HEK293 (cell line): ENCODE results near the gene SCNN1A.
A peak's percentile ranks its signal among the peaks of the same experiment; 100 is the strongest.

Source experiments
- GFI1B ChIP-seq: fragments of 450-650 bp; formaldehyde crosslinking; IDR thresholded peaks from 2 replicates; pipeline ENCODE4 v1.5.1; 2016; ENCODE audit warnings: missing biosample characterization, missing genetic modification characterization
- GLI2 ChIP-seq: fragments of 450-650 bp; formaldehyde crosslinking; IDR thresholded peaks from 2 replicates; pipeline ENCODE4; 2017; ENCODE audit warnings: missing biosample characterization, missing genetic modification characterization, low read depth, borderline replicate concordance
- SCRT1 ChIP-seq: fragments of 450-650 bp; formaldehyde crosslinking; IDR thresholded peaks from 2 replicates; pipeline ENCODE4 v1.5.1; 2016; ENCODE audit warnings: missing biosample characterization, missing genetic modification characterization, borderline replicate concordance
- TRIM28 ChIP-seq: IDR thresholded peaks from 2 replicates; pipeline ENCODE4 v1.6.1; 2011; ENCODE audit warnings: low read length, control low read depth, borderline replicate concordance
- ZIC2 ChIP-seq: fragments of 450-650 bp; formaldehyde crosslinking; IDR thresholded peaks from 2 replicates; pipeline ENCODE4 v1.5.1; 2016; ENCODE audit warnings: missing biosample characterization, missing genetic modification characterization
- ZNF10 ChIP-seq: fragments of 450-650 bp; formaldehyde crosslinking; IDR thresholded peaks from 2 replicates; pipeline ENCODE4 v1.5.1; 2017; ENCODE audit warnings: missing biosample characterization, missing genetic modification characterization
- ZNF18 ChIP-seq: fragments of 450-650 bp; formaldehyde crosslinking; IDR thresholded peaks from 2 replicates; pipeline ENCODE4 v1.5.1; 2016; ENCODE audit warnings: missing biosample characterization, missing genetic modification characterization
- ZNF2 ChIP-seq: fragments of 450-650 bp; formaldehyde crosslinking; IDR thresholded peaks from 2 replicates; pipeline ENCODE4 v1.5.1; 2016; ENCODE audit warnings: missing biosample characterization, missing genetic modification characterization
- ZNF24 ChIP-seq: fragments of 450-650 bp; formaldehyde crosslinking; IDR thresholded peaks from 2 replicates; pipeline ENCODE4 v1.5.1; 2016; ENCODE audit warnings: missing biosample characterization, missing genetic modification characterization
- ZNF354C ChIP-seq: fragments of 450-650 bp; formaldehyde crosslinking; IDR thresholded peaks from 2 replicates; pipeline ENCODE4 v1.5.1; 2016; ENCODE audit warnings: missing biosample characterization, missing genetic modification characterization, low read depth, borderline replicate concordance
- ZNF366 ChIP-seq: fragments of 450-650 bp; formaldehyde crosslinking; conservative IDR thresholded peaks from 2 replicates; pipeline ENCODE4 v1.5.1; 2016; ENCODE audit warnings: missing biosample characterization, missing genetic modification characterization
- ZNF394 ChIP-seq: fragments of 450-650 bp; formaldehyde crosslinking; IDR thresholded peaks from 2 replicates; pipeline ENCODE4 v1.5.1; 2016; ENCODE audit warnings: missing biosample characterization, missing genetic modification characterization, mild to moderate bottlenecking, moderate library complexity, borderline replicate concordance
- ZNF48 ChIP-seq: fragments of 450-650 bp; formaldehyde crosslinking; IDR thresholded peaks from 2 replicates; pipeline ENCODE4 v1.5.1; 2016; ENCODE audit warnings: missing biosample characterization, missing genetic modification characterization
- ZNF561 ChIP-seq: fragments of 450-650 bp; IDR thresholded peaks from 2 replicates; pipeline ENCODE4 v1.5.1; 2018; ENCODE audit warnings: missing biosample characterization, missing genetic modification characterization, borderline replicate concordance
- ZNF654 ChIP-seq: fragments of 450-650 bp; formaldehyde crosslinking; IDR thresholded peaks from 2 replicates; pipeline ENCODE4 v1.5.1; 2016; ENCODE audit warnings: low read depth, missing biosample characterization, missing genetic modification characterization
- ZNF677 ChIP-seq: fragments of 450-650 bp; IDR thresholded peaks from 2 replicates; pipeline ENCODE4 v1.5.0; 2018; ENCODE audit warnings: missing biosample characterization, mild to moderate bottlenecking, missing genetic modification characterization, moderate library complexity
- ZSCAN30 ChIP-seq: fragments of 450-650 bp; IDR thresholded peaks from 2 replicates; pipeline ENCODE4 v1.5.1; 2018; ENCODE audit warnings: missing biosample characterization, mild to moderate bottlenecking, missing genetic modification characterization, moderate library complexity
- TF ChIP-seq, protein P1 (sequence below): fragments of 450-650 bp; formaldehyde crosslinking; IDR thresholded peaks from 2 replicates; pipeline ENCODE4 v1.5.1; 2016; ENCODE audit warnings: missing biosample characterization, missing genetic modification characterization, borderline replicate concordance
- TF ChIP-seq, protein P2 (sequence below): fragments of 450-650 bp; formaldehyde crosslinking; IDR thresholded peaks from 2 replicates; pipeline ENCODE4 v1.5.1; 2016; ENCODE audit warnings: missing biosample characterization, missing genetic modification characterization
- TF ChIP-seq, protein P3 (sequence below): fragments of 450-650 bp; formaldehyde crosslinking; IDR thresholded peaks from 2 replicates; pipeline ENCODE4 v1.5.1; 2016; ENCODE audit warnings: missing biosample characterization, missing genetic modification characterization
- TF ChIP-seq, protein P4 (sequence below): fragments of 450-650 bp; formaldehyde crosslinking; IDR thresholded peaks from 2 replicates; pipeline ENCODE4 v1.5.1; 2017; ENCODE audit warnings: missing biosample characterization, missing genetic modification characterization

SCNN1A gene

DNA sequence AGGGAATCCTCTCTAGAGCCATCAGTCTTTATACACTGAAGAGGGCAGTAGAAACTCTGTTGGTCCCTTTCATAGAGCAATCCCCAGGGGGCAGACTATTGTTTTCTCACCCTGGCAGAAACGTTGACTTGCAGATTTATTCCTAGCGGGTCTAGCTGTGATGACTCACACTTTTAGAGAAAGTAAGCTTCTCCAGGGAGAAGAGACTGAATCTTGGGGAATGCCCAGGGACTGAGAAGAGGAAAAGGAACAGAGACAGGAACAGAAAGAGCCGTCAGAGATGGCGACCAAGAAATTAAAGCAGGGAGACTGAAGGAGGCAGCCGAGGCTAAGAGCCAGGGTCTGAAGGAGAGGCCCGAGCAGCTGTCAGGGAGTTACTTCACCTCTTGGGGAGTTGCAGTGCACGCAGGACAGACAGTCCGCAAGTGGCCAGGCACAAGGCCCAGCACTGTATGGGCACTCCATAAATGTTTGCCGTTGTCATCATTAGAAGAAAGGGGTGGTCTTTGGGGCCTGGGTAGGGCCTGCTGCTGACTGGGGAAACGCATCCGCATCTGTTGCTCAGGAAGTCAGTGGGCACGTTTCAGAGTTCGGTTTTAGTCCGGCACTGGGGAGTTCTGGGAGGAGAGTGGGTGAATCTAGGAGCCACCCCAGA, 51.9 kb downstream of the SCNN1A start (continued):
- TF ChIP-seq ZNF2 (tag by site-specific recombination) (peak; percentile 65; the same call in 1 of the 2 replicates), ZIC2 (tag by site-specific recombination) (peak; percentile 67), GLI2 (tag by site-specific recombination) (no peak), ZNF24 (0 out of 2 replicates have a peak, but pooled peaks have one; percentile 71), ZNF654 (tag by site-specific recombination) (peak; percentile 17; the same call in 1 of the 2 replicates), TRIM28 (peak; percentile 89), ZNF18 (tag by site-specific recombination) (0 out of 2 replicates have a peak, but pooled peaks have one; percentile 32), ZNF366 (tag by site-specific recombination) (peak; percentile 90), ZNF354C (no peak), SCRT1 (tag by site-specific recombination) (peak; percentile 48; the same call in 1 of the 2 replicates), ZNF10 (tag by site-specific recombination) (0 out of 2 replicates have a peak, but pooled peaks have one; percentile 4), ZNF677 (no peak), ZNF48 (tag by site-specific recombination) (no peak), ZNF394 (tag by site-specific recombination) (peak; percentile 97), ZSCAN30 (0 out of 2 replicates have a peak, but pooled peaks have one; percentile 21), GFI1B (tag by site-specific recombination) (0 out of 2 replicates have a peak, but pooled peaks have one; percentile 54), ZNF561 (tag by site-specific recombination) (peak; percentile 85)
- TF ChIP-seq, protein P1, sequence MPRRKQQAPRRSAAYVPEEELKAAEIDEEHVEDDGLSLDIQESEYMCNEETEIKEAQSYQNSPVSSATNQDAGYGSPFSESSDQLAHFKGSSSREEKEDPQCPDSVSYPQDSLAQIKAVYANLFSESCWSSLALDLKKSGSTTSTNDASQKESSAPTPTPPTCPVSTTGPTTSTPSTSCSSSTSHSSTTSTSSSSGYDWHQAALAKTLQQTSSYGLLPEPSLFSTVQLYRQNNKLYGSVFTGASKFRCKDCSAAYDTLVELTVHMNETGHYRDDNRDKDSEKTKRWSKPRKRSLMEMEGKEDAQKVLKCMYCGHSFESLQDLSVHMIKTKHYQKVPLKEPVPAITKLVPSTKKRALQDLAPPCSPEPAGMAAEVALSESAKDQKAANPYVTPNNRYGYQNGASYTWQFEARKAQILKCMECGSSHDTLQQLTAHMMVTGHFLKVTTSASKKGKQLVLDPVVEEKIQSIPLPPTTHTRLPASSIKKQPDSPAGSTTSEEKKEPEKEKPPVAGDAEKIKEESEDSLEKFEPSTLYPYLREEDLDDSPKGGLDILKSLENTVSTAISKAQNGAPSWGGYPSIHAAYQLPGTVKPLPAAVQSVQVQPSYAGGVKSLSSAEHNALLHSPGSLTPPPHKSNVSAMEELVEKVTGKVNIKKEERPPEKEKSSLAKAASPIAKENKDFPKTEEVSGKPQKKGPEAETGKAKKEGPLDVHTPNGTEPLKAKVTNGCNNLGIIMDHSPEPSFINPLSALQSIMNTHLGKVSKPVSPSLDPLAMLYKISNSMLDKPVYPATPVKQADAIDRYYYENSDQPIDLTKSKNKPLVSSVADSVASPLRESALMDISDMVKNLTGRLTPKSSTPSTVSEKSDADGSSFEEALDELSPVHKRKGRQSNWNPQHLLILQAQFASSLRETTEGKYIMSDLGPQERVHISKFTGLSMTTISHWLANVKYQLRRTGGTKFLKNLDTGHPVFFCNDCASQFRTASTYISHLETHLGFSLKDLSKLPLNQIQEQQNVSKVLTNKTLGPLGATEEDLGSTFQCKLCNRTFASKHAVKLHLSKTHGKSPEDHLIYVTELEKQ (tag by site-specific recombination) = peak; percentile 61
- TF ChIP-seq, protein P2, sequence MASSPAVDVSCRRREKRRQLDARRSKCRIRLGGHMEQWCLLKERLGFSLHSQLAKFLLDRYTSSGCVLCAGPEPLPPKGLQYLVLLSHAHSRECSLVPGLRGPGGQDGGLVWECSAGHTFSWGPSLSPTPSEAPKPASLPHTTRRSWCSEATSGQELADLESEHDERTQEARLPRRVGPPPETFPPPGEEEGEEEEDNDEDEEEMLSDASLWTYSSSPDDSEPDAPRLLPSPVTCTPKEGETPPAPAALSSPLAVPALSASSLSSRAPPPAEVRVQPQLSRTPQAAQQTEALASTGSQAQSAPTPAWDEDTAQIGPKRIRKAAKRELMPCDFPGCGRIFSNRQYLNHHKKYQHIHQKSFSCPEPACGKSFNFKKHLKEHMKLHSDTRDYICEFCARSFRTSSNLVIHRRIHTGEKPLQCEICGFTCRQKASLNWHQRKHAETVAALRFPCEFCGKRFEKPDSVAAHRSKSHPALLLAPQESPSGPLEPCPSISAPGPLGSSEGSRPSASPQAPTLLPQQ (tag by site-specific recombination) = peak; percentile 27; the same call in 1 of the 2 replicates
- TF ChIP-seq, protein P3, sequence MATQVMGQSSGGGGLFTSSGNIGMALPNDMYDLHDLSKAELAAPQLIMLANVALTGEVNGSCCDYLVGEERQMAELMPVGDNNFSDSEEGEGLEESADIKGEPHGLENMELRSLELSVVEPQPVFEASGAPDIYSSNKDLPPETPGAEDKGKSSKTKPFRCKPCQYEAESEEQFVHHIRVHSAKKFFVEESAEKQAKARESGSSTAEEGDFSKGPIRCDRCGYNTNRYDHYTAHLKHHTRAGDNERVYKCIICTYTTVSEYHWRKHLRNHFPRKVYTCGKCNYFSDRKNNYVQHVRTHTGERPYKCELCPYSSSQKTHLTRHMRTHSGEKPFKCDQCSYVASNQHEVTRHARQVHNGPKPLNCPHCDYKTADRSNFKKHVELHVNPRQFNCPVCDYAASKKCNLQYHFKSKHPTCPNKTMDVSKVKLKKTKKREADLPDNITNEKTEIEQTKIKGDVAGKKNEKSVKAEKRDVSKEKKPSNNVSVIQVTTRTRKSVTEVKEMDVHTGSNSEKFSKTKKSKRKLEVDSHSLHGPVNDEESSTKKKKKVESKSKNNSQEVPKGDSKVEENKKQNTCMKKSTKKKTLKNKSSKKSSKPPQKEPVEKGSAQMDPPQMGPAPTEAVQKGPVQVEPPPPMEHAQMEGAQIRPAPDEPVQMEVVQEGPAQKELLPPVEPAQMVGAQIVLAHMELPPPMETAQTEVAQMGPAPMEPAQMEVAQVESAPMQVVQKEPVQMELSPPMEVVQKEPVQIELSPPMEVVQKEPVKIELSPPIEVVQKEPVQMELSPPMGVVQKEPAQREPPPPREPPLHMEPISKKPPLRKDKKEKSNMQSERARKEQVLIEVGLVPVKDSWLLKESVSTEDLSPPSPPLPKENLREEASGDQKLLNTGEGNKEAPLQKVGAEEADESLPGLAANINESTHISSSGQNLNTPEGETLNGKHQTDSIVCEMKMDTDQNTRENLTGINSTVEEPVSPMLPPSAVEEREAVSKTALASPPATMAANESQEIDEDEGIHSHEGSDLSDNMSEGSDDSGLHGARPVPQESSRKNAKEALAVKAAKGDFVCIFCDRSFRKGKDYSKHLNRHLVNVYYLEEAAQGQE (tag by site-specific recombination) = no peak
- TF ChIP-seq, protein P4, sequence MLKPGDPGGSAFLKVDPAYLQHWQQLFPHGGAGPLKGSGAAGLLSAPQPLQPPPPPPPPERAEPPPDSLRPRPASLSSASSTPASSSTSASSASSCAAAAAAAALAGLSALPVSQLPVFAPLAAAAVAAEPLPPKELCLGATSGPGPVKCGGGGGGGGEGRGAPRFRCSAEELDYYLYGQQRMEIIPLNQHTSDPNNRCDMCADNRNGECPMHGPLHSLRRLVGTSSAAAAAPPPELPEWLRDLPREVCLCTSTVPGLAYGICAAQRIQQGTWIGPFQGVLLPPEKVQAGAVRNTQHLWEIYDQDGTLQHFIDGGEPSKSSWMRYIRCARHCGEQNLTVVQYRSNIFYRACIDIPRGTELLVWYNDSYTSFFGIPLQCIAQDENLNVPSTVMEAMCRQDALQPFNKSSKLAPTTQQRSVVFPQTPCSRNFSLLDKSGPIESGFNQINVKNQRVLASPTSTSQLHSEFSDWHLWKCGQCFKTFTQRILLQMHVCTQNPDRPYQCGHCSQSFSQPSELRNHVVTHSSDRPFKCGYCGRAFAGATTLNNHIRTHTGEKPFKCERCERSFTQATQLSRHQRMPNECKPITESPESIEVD = peak; percentile 93
